Right cardiac atrium (tissue), 5 donors: ENCODE results near the gene SELENOI. TPM values are rescaled to one million over a fixed set of nuclear protein-coding genes. Genes with fewer than 3 reads are reported as not detected.
A peak's percentile ranks its signal among the peaks of the same experiment; 100 is the strongest.
"Not testable (repeated sequence)": the region's sequence is repeated elsewhere in the genome, so short reads cannot be mapped to it uniquely, and the experiment has no call there.

Experiments used
- ATAC-seq, 2 donors: fragments of 200-7000 bp; cut with Tn5 transposase; one replicate each; pipeline versions ENCODE4 v1.8.0 to v1.9.1; 2020; ENCODE audit warnings: moderate library complexity in 2 of 2, mild to moderate bottlenecking in 1 of 2
- DNase-seq, 3 donors: peaks; one replicate each; pipeline ENCODE4 v3.0.0-alpha.2; 2020
- H3K27ac ChIP-seq: one replicate; pipeline ENCODE4 v1.5.1; 2013; ENCODE audit warnings: mild to moderate bottlenecking, low read length, control low read depth, moderate library complexity
- H3K27me3 ChIP-seq: one replicate; pipeline ENCODE4 v1.6.1; 2013; ENCODE audit not compliant: control insufficient read depth, insufficient read depth
- H3K4me1 ChIP-seq: one replicate; pipeline ENCODE4 v1.6.1; 2013; ENCODE audit warnings: low read length; ENCODE audit not compliant: control insufficient read depth, insufficient read depth
- H3K4me3 ChIP-seq: one replicate; pipeline ENCODE4 v1.5.1; 2013; ENCODE audit warnings: low read length, control low read depth
- H3K9me3 ChIP-seq: one replicate; pipeline ENCODE4 v1.6.1; 2013; ENCODE audit warnings: low read length; ENCODE audit not compliant: control insufficient read depth
- WGBS: extraction: QIAGEN DNeasy Blood & Tissue Kit; methylation state at CpG from one replicate; pipeline ENCODE4 v1.1.7; 2013; 5-methylcytosine and 5-hydroxymethylcytosine counted together
- intact Hi-C, 4 donors: fragments of 100-400 bp; cut with DNase I; formaldehyde crosslinking; loops; one replicate each; pipeline versions ENCODE4 v1.11.0 to v1.14.0; 2022 to 2023
- polyA plus RNA-seq: library from polyadenylated mRNA; stranded (reverse); fragments of 200-250 nt; gene quantifications from one replicate; pipeline ENCODE4 v1.2.3, GENCODE V29; 2013
- total RNA-seq, 4 donors: library from RNA; stranded (reverse); fragmentation: NEBNext Ultra II Directional; extraction: Animal tissue kit (Norgen Biotek cat#: 25700); gene quantifications; one replicate each; pipeline ENCODE4 v1.2.1, GENCODE V29; 2021
- donor health status: healthy with polysubstance abuse.
- donor health status: DM: no; HTN: yes; CAD: no.
- donor health status: DM: no; HTN: no; CAD: no.
- donor health status: DM: no; HTN: yes; CAD: no; lungs with severe emphysema.
- donor health status: DM: yes; HTN: yes; CAD: no.

SELENOI gene
- total and polyA plus RNA-seq, 5 donors: 3.8 to 20.2 (median 16.0) TPM

GRCh38 chr2:26312471-26312870 is 33.5 kb upstream of the SELENOI start:
- Histone ChIP-seq H3K9me3 (no peaks in the 10 kb centered on the region), H3K27me3 (no peaks in the 10 kb centered on the region), H3K4me1 (no peaks in the 10 kb centered on the region), H3K27ac (no peak overlapping the region), H3K4me3 (no peak overlapping the region)
- ATAC-seq: no peak
- DNase-seq: no peak
- WGBS: 82% methylated on average over 9 of the region's 9 CpGs
- intact Hi-C loops: no loop called here

GRCh38 chr2:26313446-26313845 is 32.5 kb upstream of the SELENOI start:
- no peak overlapping the region for H3K4me3 ChIP-seq
- H3K4me1 ChIP-seq: no peaks in the 10 kb centered on the region
- intact Hi-C loops: no loop called here
- no peaks in the 10 kb centered on the region for H3K9me3 ChIP-seq
- DNase-seq (no peak), ATAC-seq (no peak)
- H3K27ac ChIP-seq: no peak overlapping the region
- no peaks in the 10 kb centered on the region for H3K27me3 ChIP-seq
- WGBS: 83% methylated on average over 12 of the region's 12 CpGs

- Histone ChIP-seq H3K27ac (no peak overlapping the region), H3K9me3 (no peaks in the 10 kb centered on the region), H3K4me1 (no peaks in the 10 kb centered on the region), H3K4me3 (no peak overlapping the region), H3K27me3 (no peaks in the 10 kb centered on the region)
- ATAC-seq (no peak), DNase-seq (no peak)
- intact Hi-C loops: no loop called here
- 72% methylated on average over 8 of the region's 8 CpGs for WGBS
Observed at GRCh38 chr2:26314243-26314642, 31.7 kb upstream of the SELENOI start.

DNA sequence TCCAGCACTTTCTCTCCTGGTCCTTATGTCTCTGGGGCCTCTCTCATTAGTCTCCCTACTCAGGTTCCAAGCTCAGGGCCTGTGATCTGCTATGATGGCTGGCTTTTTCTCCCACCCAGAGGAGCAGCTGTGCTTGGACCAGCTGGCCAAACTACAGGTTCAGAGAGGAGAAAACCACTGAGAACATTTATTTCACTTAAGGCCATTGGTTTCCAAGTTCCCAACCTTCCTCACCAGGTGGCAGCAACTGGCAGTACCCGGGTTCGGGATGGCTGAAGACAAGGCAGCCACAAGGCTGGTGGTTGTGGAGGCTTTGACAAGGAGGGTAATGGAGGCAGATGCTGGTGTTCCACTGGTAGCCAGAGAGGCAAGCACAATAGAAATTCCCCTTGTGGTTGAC is 29.9 kb upstream of the SELENOI start:
- intact Hi-C loops: no loop called here
- 69% methylated on average over 2 of the region's 2 CpGs for WGBS
- DNase-seq: no peak
- Histone ChIP-seq H3K4me3 (no peak overlapping the region), H3K27ac (no peak overlapping the region), H3K27me3 (no peaks in the 10 kb centered on the region), H3K9me3 (no peaks in the 10 kb centered on the region), H3K4me1 (no peaks in the 10 kb centered on the region)
- ATAC-seq: no peak

DNA sequence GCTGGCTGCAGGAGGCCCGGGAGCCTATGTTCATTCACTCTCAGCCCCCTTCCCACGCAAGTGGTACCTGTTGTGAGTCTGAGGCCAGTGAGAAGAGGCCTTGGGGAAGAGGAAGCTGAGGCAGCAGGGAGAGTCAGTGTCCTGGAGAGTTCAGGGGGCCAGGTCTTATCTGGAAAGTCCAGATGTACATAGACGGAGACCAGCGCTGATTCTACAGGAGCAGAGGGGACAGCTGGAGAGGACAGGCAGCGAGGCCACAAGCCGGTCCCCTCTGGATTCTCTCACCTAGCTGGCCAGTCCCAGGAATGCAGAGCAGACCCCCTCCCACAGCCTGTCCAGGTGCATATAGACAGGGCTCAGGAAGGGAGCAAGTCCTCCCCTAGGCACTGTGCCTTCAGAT is 29.1 kb upstream of the SELENOI start:
- Histone ChIP-seq H3K4me3 (no peak overlapping the region), H3K9me3 (no peaks in the 10 kb centered on the region), H3K27ac (no peak overlapping the region), H3K4me1 (no peaks in the 10 kb centered on the region), H3K27me3 (no peaks in the 10 kb centered on the region)
- DNase-seq (peak in 1 of 3 donors; percentile 35), ATAC-seq (peak in 1 of 2 donors; percentile 17)
- 78% methylated on average over 6 of the region's 6 CpGs for WGBS
- intact Hi-C loops: no loop called here

DNA sequence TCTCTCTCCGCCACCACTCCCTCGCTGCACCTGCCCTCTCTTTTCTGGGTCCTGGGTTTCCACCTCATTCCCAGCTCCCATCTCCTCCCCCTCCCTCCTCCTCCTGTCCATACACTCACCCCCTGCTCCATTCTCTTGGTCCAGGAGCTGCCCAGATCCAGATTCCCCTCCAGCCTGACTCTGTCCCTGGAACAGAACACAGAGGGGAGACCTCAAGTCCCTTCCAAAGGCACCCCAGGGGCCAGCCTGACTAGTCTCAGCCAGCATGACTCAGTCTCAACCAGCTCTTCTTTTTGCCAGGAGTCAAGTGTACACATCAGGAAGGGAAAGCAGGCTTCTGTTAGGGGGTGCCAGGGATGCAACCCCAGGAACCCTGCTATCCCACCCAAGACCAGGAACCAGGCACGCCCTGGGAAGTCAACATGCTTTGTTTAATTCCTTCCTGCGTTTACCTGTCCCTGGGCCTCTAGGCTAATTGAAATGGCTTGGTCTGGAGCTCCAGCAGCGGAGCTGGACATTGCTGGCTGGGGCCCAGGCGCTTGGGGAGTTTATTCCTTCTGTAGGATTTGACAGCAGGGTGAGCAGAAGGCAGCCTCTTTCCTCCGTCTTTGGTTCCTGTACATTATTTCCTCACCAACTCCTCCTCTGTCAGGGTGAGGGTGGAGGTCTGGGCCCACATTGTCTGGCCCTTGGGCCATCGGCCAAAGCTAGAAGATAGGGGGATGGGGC is 28.4 kb upstream of the SELENOI start:
- Histone ChIP-seq H3K9me3 (no peaks in the 10 kb centered on the region), H3K27me3 (no peaks in the 10 kb centered on the region), H3K4me1 (no peaks in the 10 kb centered on the region), H3K27ac (no peak overlapping the region), H3K4me3 (no peak overlapping the region)
- DNase-seq (peak in 1 of 3 donors; percentile 18), ATAC-seq (no peak)
- intact Hi-C loops: no loop called here
- 82% methylated on average over 8 of the region's 8 CpGs for WGBS

GRCh38 chr2:26318950-26319349 is 27.0 kb upstream of the SELENOI start:
- H3K27ac ChIP-seq: no peak overlapping the region
- intact Hi-C loops: no loop called here
- DNase-seq: no peak
- no peak for ATAC-seq
- H3K4me1 ChIP-seq: no peaks in the 10 kb centered on the region
- H3K4me3 ChIP-seq: no peak overlapping the region
- H3K27me3 ChIP-seq: no peaks in the 10 kb centered on the region
- 70% methylated on average over 6 of the region's 6 CpGs for WGBS
- no peaks in the 10 kb centered on the region for H3K9me3 ChIP-seq

GRCh38 chr2:26324479-26324878 is 21.5 kb upstream of the SELENOI start:
- H3K27ac ChIP-seq, H3K4me3 ChIP-seq, H3K9me3 ChIP-seq, H3K27me3 ChIP-seq, intact Hi-C loops, H3K4me1 ChIP-seq, ATAC-seq, DNase-seq: not testable (repeated sequence)

DNA sequence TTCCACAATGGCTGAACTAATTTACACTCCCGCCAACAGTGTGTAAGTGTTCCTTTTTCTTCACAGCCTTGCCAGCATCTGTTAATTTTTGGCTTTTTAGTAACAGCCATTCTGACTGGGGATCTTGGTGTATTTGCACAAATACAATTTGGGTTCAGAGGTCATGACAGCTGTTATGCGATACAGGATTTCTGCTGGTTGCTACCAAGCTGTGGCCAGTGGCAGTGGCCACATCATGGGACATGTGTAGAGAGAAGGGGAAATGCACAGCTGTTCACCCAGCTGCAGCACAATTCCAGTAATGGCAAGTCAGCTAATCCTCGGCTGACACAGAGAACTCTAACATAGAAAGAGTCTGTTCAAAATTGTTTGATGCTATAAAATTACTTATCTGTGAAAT is 21.0 kb upstream of the SELENOI start:
- 61% methylated on average over 3 of the region's 3 CpGs for WGBS
- Histone ChIP-seq H3K27ac (no peak overlapping the region), H3K9me3 (no peaks in the 10 kb centered on the region), H3K27me3 (no peaks in the 10 kb centered on the region), H3K4me3 (no peak overlapping the region), H3K4me1 (no peaks in the 10 kb centered on the region)
- DNase-seq (no peak), ATAC-seq (no peak)
- intact Hi-C loops: no loop called here

DNA sequence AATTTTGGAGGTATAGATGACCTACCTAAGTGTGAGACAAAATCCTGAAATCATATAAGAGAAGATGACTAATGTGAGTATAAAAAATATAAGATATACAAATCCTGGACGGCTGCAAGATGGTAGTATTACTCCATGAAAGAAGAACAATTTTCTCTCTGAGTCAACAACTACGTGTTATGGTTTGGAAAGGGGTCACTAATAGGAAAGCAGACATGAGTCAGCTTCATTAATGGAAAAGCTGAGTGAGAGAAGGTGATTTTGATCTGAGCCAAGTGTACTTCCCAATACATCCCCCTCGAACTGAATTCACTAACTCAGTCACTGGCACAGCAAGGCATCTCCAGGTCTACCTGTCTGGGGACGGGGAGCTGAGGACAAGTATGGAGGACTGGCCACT is 20.1 kb upstream of the SELENOI start:
- 64% methylated on average over 4 of the region's 4 CpGs for WGBS
- ATAC-seq (no peak), DNase-seq (no peak)
- intact Hi-C loops: no loop called here
- H3K4me1 ChIP-seq: no peaks in the 10 kb centered on the region
- H3K4me3 ChIP-seq: no peak overlapping the region
- no peaks in the 10 kb centered on the region for H3K9me3 ChIP-seq
- no peaks in the 10 kb centered on the region for H3K27me3 ChIP-seq
- no peak overlapping the region for H3K27ac ChIP-seq

- DNase-seq (no peak), ATAC-seq (no peak)
- Histone ChIP-seq H3K4me3 (no peak overlapping the region), H3K27ac (no peak overlapping the region), H3K9me3 (no peaks in the 10 kb centered on the region), H3K27me3 (no peaks in the 10 kb centered on the region), H3K4me1 (no peaks in the 10 kb centered on the region)
- 96% methylated on average over 1 of the region's 1 CpG for WGBS
- intact Hi-C loops: no loop called here
Observed at GRCh38 chr2:26326514-26326913, 19.4 kb upstream of the SELENOI start.
